NCI-H2029 (cell line): ENCODE results near the gene ACY1.
"Not testable (repeated sequence)": the region's sequence is repeated elsewhere in the genome, so short reads cannot be mapped to it uniquely, and the experiment has no call there.

Source experiments
- DNase-seq: peaks from one replicate; lab custom pipeline; 2025; lab: John Stamatoyannopoulos, UW

Gene ACY1

DNA sequence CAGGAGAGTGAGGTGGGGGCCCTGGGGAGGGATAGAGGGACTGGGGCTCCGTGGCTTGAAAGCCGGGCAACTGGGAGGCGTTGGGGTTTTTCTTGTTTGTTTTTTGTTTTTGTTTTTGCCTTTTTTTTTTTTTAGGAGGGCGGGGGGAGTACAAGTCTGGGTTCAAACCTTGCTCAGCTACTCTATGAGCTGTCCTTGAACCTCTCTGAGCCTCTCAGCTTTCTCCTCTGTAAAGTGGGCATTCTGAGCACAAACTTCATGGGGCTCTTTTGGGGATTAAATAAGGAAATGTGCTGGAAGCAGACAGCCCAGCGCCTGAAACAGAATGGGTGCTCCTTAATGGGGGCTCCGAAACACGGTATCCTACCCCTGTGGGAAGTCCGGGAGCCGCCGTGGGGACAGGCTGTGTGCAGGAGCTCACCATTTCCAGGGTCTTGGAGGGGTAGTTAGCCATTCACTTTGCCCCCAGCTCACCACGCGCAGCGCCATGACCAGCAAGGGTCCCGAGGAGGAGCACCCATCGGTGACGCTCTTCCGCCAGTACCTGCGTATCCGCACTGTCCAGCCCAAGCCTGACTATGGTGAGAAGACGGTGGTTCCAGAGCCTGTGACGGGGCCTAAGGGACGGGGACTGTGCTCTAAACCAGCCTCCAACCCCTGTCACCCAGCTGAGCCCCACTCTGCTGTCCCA is 388 bp downstream of the ACY1 start:
- DNase-seq = no peak

DNA sequence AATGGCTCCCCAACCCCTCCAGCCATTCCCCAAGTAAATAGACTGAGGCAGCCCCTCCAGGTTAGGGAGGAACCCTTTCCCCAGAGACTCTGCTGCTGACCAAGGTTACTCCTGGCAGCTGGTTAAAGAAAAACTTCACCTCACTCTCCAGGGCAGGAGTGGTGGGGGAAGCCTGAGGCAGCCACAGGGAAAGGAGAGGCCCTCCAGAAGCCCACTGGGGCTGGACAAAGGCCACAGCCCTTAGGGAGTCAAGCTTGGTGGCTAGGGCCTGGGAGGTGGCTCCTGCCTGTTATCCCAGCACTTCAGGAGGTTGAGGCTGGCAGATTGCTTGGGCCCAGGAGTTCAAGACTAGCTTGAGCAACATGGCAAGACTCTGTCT is 923 bp downstream of the ACY1 start:
- DNase-seq = no peak

DNA sequence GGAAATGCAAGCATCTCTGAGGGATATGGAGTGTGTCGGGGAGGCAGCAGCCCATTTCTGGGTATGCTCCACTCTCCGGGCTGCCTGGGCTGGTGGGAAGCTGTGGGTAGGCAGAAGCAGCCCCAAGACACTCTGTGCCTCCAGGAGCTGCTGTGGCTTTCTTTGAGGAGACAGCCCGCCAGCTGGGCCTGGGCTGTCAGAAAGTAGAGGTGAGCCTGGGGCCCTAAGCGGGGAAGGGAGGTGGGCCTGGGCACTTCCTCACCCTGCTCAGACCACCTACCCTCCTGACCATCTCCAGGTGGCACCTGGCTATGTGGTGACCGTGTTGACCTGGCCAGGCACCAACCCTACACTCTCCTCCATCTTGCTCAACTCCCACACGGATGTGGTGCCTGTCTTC is 1.7 kb downstream of the ACY1 start:
- DNase-seq = no peak

DNA sequence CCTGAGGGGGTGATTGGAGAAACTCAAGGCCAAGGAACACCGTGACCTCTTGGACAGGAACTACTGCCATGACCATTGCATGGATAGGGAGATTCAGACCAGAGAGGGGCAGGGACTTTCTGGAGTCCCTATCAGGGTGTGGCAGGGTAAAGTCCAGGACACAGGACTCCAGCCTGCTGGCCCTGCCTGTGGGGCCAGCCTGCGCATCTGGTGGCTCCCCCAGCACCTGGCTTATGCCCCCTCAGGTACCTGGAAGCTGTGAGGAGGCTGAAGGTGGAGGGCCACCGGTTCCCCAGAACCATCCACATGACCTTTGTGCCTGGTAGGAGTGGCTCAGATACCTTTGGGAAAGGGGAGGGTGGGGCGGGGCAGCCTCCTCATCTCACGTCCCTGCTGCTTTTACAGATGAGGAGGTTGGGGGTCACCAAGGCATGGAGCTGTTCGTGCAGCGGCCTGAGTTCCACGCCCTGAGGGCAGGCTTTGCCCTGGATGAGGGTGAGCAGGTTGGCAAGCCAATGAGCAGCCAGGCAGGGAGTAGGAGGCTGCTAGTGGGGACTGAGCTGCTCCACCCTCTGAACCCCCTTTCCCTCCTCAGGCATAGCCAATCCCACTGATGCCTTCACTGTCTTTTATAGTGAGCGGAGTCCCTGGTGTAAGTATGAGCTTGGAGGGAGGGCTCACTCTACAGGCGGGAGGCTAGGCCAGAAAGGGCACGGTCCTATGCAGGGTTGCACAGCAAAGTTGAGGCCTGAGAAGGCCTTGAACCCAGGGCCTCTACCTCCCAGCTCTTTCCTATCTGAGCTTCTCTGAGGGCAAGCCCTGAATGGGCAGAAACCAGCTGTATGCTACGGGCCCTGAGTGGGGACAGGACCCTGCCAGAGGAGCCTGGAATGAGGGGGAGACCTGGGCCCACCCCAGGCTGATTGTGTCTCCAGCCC is 2.9 kb downstream of the ACY1 start:
- no peak for DNase-seq

DNA sequence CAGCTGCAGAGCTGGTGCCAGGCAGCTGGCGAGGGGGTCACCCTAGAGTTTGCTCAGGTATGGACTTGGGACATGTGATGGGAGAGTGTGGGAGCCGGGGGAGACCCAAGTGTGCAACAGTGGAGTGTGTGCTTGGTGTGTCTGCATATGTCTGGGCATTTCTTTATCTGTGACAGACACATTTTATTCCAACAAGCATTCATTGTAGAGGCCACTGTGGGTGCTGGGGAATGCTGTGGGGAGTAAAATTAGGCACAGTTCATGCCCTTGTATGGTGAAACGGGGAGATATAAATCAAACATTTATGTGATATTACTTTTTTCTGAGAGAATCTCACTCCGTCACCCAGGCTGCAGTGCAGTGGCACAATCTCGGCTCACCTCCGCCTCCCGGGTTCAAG is 4.2 kb downstream of the ACY1 start:
- DNase-seq = no peak

DNA sequence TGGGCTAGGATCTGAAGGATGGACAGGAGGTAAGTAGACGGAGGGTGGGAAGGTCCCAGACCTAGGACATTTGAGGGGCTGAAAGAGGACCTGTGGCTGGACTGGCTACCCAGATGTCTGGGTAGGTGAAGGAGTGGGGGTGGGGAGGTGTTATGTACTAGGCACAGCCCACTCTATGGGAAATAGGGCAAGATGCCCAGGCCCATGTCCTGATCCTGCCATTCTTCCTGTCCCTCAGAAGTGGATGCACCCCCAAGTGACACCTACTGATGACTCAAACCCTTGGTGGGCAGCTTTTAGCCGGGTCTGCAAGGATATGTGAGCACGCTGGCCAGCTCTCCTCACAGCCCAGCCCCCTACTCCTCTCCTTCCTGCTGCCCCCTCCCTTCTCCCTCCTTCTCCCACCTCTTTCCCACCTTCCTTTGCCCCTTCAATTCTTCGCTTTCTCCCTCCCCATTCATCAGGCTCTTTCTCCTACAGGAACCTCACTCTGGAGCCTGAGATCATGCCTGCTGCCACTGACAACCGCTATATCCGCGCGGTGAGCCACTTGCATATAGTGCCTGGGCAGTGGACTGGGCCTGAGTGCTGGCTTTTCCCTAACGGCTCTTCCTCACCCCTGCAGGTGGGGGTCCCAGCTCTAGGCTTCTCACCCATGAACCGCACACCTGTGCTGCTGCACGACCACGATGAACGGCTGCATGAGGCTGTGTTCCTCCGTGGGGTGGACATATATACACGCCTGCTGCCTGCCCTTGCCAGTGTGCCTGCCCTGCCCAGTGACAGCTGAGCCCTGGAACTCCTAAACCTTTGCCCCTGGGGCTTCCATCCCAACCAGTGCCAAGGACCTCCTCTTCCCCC is 5.2 kb downstream of the ACY1 start:
- DNase-seq = no peak

DNA sequence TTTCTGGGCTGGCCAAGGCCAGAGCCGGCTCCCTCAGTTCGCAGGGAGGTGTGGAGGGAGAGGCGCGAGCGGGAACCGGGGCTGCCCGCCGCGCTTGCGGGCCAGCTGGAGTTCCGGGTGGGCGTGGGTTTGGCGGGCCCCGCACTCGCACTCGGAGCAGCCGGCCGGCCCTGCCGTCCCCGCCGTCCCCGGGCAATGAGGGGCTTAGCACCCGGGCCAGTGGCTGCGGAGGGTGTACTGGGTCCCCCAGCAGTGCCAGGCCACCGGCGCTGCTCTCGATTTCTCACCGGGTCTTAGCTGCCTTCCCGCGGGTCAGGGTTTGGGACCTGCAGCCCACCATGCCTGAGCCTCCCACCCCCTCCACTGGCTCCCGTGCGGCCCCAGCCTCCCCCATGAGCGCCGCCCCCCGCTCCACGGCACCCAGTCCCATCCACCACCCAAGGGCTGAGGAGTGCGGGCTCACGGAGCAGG is 7.2 kb downstream of the ACY1 start:
- not testable (repeated sequence) for DNase-seq

DNA sequence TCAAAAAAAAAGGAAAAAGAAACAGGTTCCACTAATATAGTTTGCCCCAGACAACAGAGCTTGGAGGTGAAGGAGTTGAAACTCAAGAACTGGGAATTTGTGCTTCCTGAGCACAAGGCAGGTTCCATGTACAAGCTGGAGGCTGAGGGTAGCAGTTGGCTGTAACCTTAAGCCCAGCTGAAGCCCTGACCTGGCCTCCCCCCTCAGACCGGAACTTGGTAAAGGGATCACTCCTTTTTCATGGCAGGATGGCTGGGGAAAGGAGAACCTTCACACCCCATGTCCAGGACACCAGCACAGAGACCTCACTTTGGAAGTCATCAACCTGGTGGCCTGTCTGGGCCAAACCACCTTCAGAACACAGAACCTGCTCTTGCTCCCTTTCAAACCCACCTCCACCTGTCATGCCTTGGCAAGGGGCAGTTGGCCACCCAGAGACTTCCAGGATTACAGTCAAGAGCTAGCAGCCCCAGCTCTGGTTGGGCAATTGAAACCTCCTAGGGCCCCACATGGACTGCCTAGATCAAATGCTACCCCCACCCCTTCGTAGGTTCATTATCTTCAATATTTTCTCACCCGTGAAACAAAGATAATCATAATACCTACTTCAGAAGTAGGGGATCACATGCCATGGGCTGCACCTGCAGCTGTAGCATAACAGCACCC is 8.8 kb downstream of the ACY1 start:
- DNase-seq = no peak

DNA sequence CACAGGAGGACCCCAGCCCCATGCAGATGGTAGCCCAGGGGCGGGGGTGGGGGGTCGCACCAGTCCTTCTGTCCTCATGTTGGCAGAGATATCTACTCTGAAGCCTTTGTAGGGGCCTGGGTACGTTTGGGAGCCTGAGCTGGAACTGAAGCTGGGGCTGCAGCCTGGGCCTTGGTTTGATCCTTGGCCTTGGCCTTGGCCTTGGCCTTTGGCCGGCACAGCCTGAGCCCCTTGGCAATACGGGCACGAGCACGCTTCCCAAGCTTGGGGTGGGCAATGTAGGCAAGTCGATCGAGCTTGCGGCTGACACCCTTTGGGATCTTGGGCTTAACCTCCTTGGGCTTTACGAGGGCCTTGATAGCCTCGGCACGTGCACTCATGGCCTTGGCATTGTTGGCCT is 10.3 kb downstream of the ACY1 start:
- DNase-seq = not testable (repeated sequence)

DNA sequence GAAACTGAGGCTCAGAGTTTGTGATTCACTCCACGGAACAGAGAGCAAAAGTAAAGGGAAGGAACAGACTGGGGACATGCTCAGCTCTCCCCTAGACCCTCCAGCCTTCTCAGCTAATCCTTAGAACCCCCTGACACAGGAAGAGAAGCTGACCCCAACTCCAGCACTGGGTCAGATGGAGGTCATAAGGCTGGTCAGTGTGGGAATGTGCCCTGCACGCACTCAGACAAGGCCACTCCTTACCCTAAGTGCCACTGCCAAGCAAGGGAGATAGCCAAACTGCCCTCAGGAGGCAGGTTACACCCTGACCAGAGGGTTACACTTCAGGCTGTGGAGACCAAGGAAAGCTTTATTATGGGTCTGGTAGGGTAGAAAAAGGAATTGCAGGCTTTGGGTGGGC is 11.2 kb downstream of the ACY1 start:
- DNase-seq = no peak

DNA sequence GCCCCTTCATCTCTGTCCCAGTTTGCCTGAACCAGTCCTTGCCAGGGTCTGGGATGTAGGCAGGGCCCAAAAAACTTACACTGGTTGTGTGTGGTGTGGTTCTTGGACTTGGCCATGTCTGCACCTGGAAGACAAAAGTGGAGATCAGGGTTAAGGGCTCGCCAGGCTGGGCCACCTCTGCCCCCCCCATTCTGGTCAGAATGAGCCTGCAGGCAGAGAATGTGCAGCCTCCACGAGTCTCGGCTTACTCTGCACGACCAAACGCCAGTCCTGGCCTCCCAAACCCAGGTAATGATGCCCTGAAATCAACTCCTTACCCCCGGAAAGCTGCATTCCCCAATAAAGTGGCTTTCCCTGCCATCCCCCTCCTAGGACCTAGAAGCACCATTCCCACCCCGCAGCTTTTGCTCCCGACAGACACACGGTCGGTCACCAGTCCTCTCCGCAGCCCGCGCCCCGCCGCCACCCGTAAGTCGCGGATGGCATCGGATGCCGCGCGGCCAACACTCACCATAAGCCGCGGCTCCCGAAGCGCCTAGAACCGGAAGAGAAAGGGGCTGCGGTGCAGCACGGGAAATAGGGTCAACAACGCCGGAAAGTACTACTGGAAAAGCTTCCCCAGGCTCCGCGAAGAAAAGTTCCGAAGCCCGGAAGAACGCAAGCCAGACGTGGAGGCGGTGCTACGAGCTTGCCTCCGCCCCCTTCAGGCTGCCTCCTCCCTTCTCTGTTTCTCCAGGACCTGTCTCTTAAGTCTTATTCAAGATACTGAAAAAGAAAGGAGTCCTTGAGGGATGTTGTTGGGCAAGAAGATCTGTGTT is 12.2 kb downstream of the ACY1 start, which contains the start of gene RPL29:
Gene RPL29 (minus strand): TSS at position 550 of the 818 bp plus-strand sequence. CDS start 434 bp downstream, at position 116.
- DNase-seq = peak; percentile 74

DNA sequence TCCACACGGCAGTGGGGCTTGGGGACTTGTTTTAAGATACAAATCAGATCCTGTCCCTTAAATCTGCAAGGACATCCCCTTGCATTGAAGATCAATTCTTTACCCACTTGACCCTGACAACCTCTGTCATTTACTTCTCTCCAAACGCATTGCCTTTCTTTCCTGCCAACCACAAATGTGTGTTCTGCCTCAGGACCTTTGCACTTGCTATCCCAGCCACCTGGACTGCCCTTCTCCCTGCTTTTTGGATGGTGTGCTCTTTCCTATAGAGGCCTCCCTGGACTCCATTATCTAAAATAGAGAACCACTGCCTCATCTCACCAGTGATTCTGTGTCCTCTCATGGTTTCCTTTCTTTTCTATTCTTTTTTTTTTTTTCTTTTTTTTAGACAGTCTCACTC is 13.8 kb downstream of the ACY1 start:
- no peak for DNase-seq

DNA sequence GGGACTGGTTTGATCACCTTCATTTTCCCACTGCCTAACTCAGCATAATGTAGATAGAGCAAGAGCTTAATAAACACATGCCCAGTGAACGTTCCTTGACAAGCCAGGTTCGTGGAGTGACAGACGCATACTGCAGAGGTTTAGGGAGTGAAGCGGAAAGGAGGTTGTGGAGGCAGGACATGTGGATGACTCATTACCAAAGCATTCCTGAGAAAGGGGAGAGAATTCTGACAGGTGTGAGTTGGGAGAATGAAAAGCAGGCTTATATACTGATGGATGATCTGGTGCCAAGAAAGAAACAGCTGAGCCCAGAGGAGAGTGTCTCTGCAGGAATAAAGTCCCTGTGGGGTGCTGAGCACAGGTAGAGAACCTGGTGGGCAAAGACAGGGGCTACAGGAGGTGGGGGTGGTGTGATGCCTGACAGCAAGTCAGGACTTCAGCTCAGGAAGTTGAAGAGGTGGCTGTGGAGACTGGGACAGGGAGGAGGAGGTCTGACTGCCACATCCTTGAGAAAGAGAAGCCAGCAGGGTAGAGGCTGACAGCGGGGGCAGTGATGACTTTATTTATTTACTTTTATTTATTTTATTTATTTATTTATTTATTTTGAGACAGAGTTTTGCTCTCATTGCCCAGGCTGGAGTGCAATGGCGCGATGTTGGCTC is 14.7 kb downstream of the ACY1 start:
- no peak for DNase-seq

DNA sequence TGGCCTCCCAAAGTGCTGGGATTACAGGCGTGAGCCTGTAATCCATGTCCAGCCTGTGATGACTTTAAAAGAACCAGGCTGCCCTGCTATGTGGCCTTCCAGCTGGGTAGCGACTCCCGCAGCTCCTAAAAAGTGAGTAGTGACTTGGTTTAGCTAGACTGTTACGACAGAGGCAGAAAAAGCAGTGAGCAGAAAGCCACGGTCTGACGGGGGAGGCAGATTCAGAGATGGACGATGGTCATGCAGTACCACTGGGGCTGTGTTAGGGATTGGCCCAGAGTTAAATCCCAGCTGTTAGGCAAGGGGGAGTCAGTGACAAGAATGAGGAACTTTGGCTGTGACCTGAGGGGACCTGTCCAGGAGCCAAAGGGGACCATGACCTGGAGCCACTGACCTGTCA is 15.4 kb downstream of the ACY1 start:
- no peak for DNase-seq

DNA sequence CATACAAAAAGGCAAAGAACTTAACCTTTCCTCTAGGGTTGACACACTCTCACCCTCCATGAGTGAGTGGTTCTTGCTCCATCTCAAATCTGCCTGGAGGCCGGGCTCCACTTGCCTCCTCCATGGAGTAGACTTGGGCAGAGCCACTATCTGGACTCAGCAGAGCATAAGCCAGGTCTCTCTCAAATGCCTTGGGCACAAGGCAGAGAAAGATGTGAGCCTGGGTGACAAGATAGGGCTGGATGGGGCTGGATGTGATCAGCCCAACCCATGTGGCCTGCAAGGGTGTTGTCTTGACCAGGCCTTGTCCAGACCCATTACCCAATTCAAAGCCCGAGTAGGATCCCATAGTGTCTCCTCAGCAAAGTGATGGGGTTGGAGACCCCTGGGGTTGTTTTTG is 16.5 kb downstream of the ACY1 start:
- no peak for DNase-seq

DNA sequence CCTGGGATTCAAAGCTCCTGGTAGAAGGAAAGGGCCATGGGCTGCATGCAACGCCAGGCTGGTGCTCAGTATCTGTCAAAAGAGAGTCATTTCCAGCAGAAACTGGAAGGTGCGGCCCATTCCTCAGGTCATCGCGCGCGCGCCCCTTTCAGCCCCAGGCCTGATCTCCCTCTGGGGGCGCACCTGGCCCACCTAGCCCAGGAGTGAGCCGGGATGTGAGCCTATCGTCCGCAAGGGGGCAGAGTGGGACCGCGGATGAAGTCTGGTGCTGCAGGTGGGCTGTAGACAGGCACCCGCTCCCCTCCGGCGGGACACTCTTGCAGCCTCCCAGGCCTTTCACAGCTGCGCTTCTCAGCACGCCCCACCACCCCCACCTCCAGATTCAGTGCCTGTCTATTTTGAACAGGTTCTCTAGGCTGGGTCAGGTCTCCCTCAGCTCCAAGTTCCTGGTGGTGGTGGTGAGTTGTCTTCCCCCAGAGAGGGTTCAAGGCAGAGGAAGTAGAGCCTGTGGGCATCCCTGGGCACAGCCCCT is 18.2 kb downstream of the ACY1 start:
- DNase-seq = no peak

DNA sequence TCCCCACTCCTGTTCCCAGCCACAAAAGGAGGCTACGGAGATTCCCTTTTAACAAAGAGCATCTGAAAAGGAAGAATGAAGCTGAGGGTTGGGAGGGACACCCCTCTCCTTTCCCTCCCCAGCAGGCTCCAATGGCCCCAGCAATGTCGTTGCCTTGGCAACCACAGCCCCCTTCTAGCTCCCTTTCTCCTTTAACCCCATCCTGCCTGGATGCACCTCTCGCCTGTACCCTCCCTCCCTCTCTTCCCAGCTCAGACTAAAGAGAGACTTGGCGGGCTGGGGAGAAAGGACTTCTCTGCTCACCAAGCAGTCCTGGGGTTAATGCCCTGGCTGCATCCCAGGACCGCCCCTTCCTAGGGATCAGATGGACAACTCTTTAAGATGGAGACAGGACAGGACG is 19.4 kb downstream of the ACY1 start:
- DNase-seq = no peak

DNA sequence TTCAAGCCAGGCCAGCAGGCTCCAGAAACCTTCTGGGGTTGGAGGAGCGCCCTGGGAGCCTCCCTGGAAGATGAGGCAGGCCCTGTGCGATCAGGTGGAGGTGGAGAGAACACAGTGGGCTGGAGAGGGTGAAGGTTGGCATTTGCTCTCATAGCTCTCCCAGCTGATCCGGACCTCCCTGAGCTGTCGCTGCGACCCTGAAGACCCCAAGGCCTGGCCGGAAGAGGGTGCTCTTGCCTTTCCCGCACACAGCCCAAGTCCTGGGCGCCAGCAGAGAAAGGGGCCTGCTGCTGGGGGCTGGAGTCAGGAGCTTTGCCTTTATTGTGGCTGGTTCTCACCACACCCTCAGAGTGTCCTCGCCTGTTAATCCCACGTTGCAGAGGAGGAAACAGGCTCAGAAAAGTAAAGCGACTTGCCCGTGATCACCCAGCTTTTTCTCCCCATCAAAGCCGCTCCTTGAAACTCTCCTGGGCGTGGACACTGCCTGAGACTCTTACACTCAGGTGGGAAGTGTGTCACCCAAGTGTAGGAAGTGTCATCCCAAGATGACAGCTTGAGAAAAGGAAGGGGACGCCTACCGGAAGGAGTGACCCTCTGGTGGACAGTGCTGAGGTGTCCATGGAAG is 20.9 kb downstream of the ACY1 start:
- DNase-seq = no peak

DNA sequence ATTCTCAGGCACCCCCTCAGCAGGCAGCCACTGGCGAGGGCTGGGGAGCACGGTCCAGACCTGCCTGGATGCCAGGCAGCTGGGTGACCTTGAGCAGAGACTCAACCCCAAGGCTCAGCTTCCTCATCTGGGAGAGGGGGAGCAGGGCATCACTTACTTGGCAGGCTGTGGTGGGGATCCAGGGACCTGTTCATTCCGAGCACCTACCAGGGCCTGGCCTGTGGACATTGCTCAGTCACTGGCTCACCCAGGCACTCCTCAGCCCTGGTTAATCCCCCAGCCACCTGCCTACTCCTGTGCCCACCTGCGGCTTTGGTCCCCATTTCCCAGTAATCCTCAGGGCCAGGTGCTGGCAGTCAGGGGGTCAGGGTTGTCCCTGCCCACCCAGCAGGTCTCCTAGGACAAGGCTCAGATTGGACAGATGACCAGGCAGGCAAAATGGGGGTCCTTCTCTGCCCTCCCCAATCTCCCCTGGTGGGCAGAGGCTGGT is 21.6 kb downstream of the ACY1 start:
- DNase-seq = no peak
